IMR-90 (cell line): ENCODE results near the gene CAAP1. TPM values are rescaled to one million over a fixed set of nuclear protein-coding genes. Genes with fewer than 3 reads are reported as not detected.

Experiments used
- ATAC-seq: fragments of 200-7000 bp; cut with Tn5 transposase; 2 replicates; pipeline ENCODE4 v1.9.1; 2020; ENCODE audit warnings: low read depth, mild to moderate bottlenecking, moderate library complexity
- BruUV-seq: library from RNA; stranded (reverse); fragments of 400-500 nt; replicated peaks from 2 replicates; lab custom pipeline; 2021; lab: Mats Ljungman, UMichigan
- CTCF ChIA-PET: fragments of 300-600 bp; formaldehyde crosslinking; extraction: SDS; loops from one replicate; lab custom pipeline; 2021; ENCODE audit warnings: antibody characterized with exemption; lab: Yijun Ruan, JAX
- POLR2A ChIA-PET: fragments of 300-600 bp; sonication (Branson Sonifier 250); formaldehyde crosslinking; loops from one replicate; lab custom pipeline; 2022; ENCODE audit warnings: antibody characterized with exemption; ENCODE audit not compliant: unreplicated experiment; lab: Charles Lee
- DNase-seq: peaks from one replicate; pipeline ENCODE4 v3.0.0; 2013
- H2AFZ ChIP-seq: replicated peaks from 2 replicates; pipeline ENCODE3; 2013; ENCODE audit warnings: low read length, mild to moderate bottlenecking; ENCODE audit not compliant: poor library complexity
- H2AK5ac ChIP-seq: 2 replicates; pipeline ENCODE4 v1.6.1; 2013; ENCODE audit warnings: low read depth, low read length, inconsistent platforms
- H2AK9ac ChIP-seq: replicated peaks from 2 replicates; pipeline ENCODE3; 2013; ENCODE audit warnings: mild to moderate bottlenecking, low read depth, low read length, moderate library complexity; ENCODE audit not compliant: poor library complexity
- H2BK120ac ChIP-seq: 2 replicates; pipeline ENCODE4 v1.6.1; 2013; ENCODE audit warnings: low read depth, low read length, inconsistent platforms
- H2BK15ac ChIP-seq: 3 replicates; pipeline ENCODE4 v1.6.1; 2013; ENCODE audit warnings: low read depth, low read length, inconsistent platforms
- H2BK20ac ChIP-seq: 2 replicates; pipeline ENCODE4 v1.6.1; 2013; ENCODE audit warnings: low read depth, mild to moderate bottlenecking, inconsistent platforms, low read length, moderate library complexity
- H2BK5ac ChIP-seq: 2 replicates; pipeline ENCODE4 v1.6.1; 2013; ENCODE audit warnings: mild to moderate bottlenecking, low read depth, low read length, inconsistent platforms; ENCODE audit not compliant: poor library complexity, severe bottlenecking
- H3K14ac ChIP-seq: replicated peaks from 2 replicates; pipeline ENCODE4 v1.6.1; 2013; ENCODE audit warnings: low read depth, low read length, inconsistent platforms
- H3K18ac ChIP-seq: 2 replicates; pipeline ENCODE4 v1.6.1; 2013; ENCODE audit warnings: low read depth, low read length, control low read depth
- H3K23ac ChIP-seq: 2 replicates; pipeline ENCODE4 v1.6.1; 2013; ENCODE audit warnings: low read depth, low read length, inconsistent platforms
- H3K27ac ChIP-seq: 2 replicates; pipeline ENCODE4 v1.5.1; 2013; ENCODE audit warnings: mild to moderate bottlenecking, control low read depth, low read length; ENCODE audit not compliant: insufficient read depth
- H3K27me3 ChIP-seq: 2 replicates; pipeline ENCODE4 v1.6.1; 2013; ENCODE audit warnings: low read length; ENCODE audit not compliant: control insufficient read depth, insufficient read depth
- H3K36me3 ChIP-seq: 2 replicates; pipeline ENCODE4 v1.6.1; 2013; ENCODE audit warnings: low read length, mixed read lengths; ENCODE audit not compliant: control insufficient read depth, insufficient read depth
- H3K4ac ChIP-seq: 2 replicates; pipeline ENCODE4 v1.6.1; 2013; ENCODE audit warnings: low read depth, low read length, inconsistent platforms
- H3K4me1 ChIP-seq: 2 replicates; pipeline ENCODE4 v1.6.1; 2013; ENCODE audit warnings: low read length, mixed read lengths; ENCODE audit not compliant: control insufficient read depth, insufficient read depth
- H3K4me2 ChIP-seq: 2 replicates; pipeline ENCODE4 v1.6.1; 2013; ENCODE audit warnings: low read depth, mild to moderate bottlenecking, control low read depth, low read length, moderate library complexity
- H3K4me3 ChIP-seq: 2 replicates; pipeline ENCODE4 v1.5.1; 2013; ENCODE audit warnings: low read depth, mild to moderate bottlenecking, control low read depth, low read length, moderate library complexity; ENCODE audit not compliant: insufficient read depth
- H3K56ac ChIP-seq: 2 replicates; pipeline ENCODE4 v1.6.1; 2013; ENCODE audit warnings: low read length, inconsistent platforms; ENCODE audit not compliant: insufficient read depth; ENCODE audit errors: extremely low read depth
- H3K79me1 ChIP-seq, 2 experiments: 2 replicates each; pipeline ENCODE4 v1.6.1; 2013; ENCODE audit warnings: low read length in 2 of 2, inconsistent platforms in 1 of 2, low read depth in 1 of 2
- H3K9ac ChIP-seq: 2 replicates; pipeline ENCODE4 v1.6.1; 2013; ENCODE audit warnings: low read depth, low read length, control low read depth
- H3K9me1 ChIP-seq: 2 replicates; pipeline ENCODE4 v1.6.1; 2013; ENCODE audit warnings: low read length, inconsistent platforms; ENCODE audit not compliant: insufficient read depth
- H3K9me3 ChIP-seq: 2 replicates; pipeline ENCODE4 v1.6.1; 2013; ENCODE audit warnings: low read length; ENCODE audit not compliant: control insufficient read depth, insufficient read depth
- H4K20me1 ChIP-seq: 2 replicates; pipeline ENCODE4 v1.6.1; 2013; ENCODE audit warnings: low read length, inconsistent platforms; ENCODE audit not compliant: insufficient read depth
- H4K5ac ChIP-seq: 2 replicates; pipeline ENCODE4 v1.6.1; 2013; ENCODE audit warnings: mild to moderate bottlenecking, low read depth, low read length, control low read depth
- H4K8ac ChIP-seq, 2 experiments: 2 replicates each; pipeline ENCODE4 v1.6.1; 2013; ENCODE audit warnings: low read depth in 2 of 2, low read length in 2 of 2, control low read depth in 1 of 2, inconsistent platforms in 1 of 2
- H4K91ac ChIP-seq: 2 replicates; pipeline ENCODE4 v1.6.1; 2013; ENCODE audit warnings: low read depth, low read length, inconsistent platforms; ENCODE audit not compliant: insufficient read depth
- BHLHE40 ChIP-seq: fragments of 150-350 bp; IDR thresholded peaks from 2 replicates; pipeline ENCODE4 v1.6.1; 2016; ENCODE audit warnings: mild to moderate bottlenecking, low read depth, low read length
- CEBPB ChIP-seq: IDR thresholded peaks from 2 replicates; pipeline ENCODE4 v1.6.1; 2012; ENCODE audit warnings: low read depth, low read length, improper control_type of control experiment
- CHD1 ChIP-seq: IDR thresholded peaks from 2 replicates; pipeline ENCODE4 v1.6.1; 2012; ENCODE audit warnings: low read depth, low read length, improper control_type of control experiment
- CTCF ChIP-seq: conservative IDR thresholded peaks from 2 replicates; pipeline ENCODE4 v1.5.1; 2012; ENCODE audit warnings: mild to moderate bottlenecking, low read depth, low read length, improper control_type of control experiment
- ELK1 ChIP-seq: fragments of 150-350 bp; IDR thresholded peaks from 2 replicates; pipeline ENCODE4 v1.6.1; 2016; ENCODE audit warnings: low read depth, mild to moderate bottlenecking, low read length, moderate library complexity, borderline replicate concordance
- FOS ChIP-seq: fragments of 150-350 bp; IDR thresholded peaks from 2 replicates; pipeline ENCODE4 v1.6.1; 2016; ENCODE audit warnings: low read depth, low read length
- MAFK ChIP-seq: IDR thresholded peaks from 2 replicates; pipeline ENCODE4 v1.6.1; 2012; ENCODE audit warnings: low read depth, low read length, improper control_type of control experiment
- MAZ ChIP-seq: IDR thresholded peaks from 2 replicates; pipeline ENCODE4 v1.6.1; 2012; ENCODE audit warnings: low read depth, mild to moderate bottlenecking, low read length, improper control_type of control experiment, moderate library complexity, borderline replicate concordance
- MXI1 ChIP-seq: IDR thresholded peaks from 2 replicates; pipeline ENCODE4 v1.6.1; 2012; ENCODE audit warnings: low read depth, mild to moderate bottlenecking, low read length, moderate library complexity, borderline replicate concordance
- NFE2L2 ChIP-seq: fragments of 150-350 bp; IDR thresholded peaks from 2 replicates; pipeline ENCODE4 v1.6.1; 2016; ENCODE audit warnings: low read depth, mild to moderate bottlenecking, low read length
- POLR2A ChIP-seq: IDR thresholded peaks from 2 replicates; pipeline ENCODE4 v1.6.1; 2012; ENCODE audit warnings: mild to moderate bottlenecking, low read depth, low read length
- RAD21 ChIP-seq: IDR thresholded peaks from 2 replicates; pipeline ENCODE4 v1.6.1; 2012; ENCODE audit warnings: low read length, improper control_type of control experiment
- RCOR1 ChIP-seq: IDR thresholded peaks from 2 replicates; pipeline ENCODE4 v1.6.1; 2012; ENCODE audit warnings: mild to moderate bottlenecking, low read length, improper control_type of control experiment; ENCODE audit not compliant: insufficient replicate concordance
- RFX5 ChIP-seq: IDR thresholded peaks from 2 replicates; pipeline ENCODE4 v1.8.0; 2012; ENCODE audit warnings: low read depth, mild to moderate bottlenecking, low read length, moderate library complexity
- SMC3 ChIP-seq: fragments of 150-350 bp; IDR thresholded peaks from 2 replicates; pipeline ENCODE4 v1.6.1; 2016; ENCODE audit warnings: low read depth, mild to moderate bottlenecking, antibody characterized with exemption, low read length, moderate library complexity
- USF2 ChIP-seq: fragments of 150-350 bp; IDR thresholded peaks from 2 replicates; pipeline ENCODE4 v1.6.1; 2017; ENCODE audit warnings: mild to moderate bottlenecking, antibody characterized with exemption, low read length, low read depth
- WGBS, 2 experiments: methylation state at CpG; one replicate each; pipeline versions ENCODE4 v1.1.5 to v1.1.7; 2013; ENCODE audit warnings: missing lambda C conversion rate in 2 of 2; ENCODE audit not compliant: insufficient read length in 1 of 2; ENCODE audit errors: extremely low coverage in 2 of 2; 5-methylcytosine and 5-hydroxymethylcytosine counted together
- dilution Hi-C: fragments of 300-500 bp; cut with HindIII; formaldehyde crosslinking; loops from one replicate; pipeline ENCODE4 v1.14.3; 2018; ENCODE audit warnings: low sequenced_read_pairs; ENCODE audit not compliant: unreplicated experiment
- in situ Hi-C: fragments of 300-500 bp; cut with MboI; formaldehyde crosslinking; loops from 3 replicates; pipeline ENCODE4 v1.14.3; 2019; ENCODE audit warnings: low sequenced_read_pairs, inconsistent platforms, mixed read lengths
- intact Hi-C: fragments of 100-400 bp; cut with micrococcal nuclease; formaldehyde crosslinking; loops from 2 replicates; pipeline ENCODE4 v1.10.0; 2022
- polyA plus RNA-seq, 3 experiments: library from polyadenylated mRNA; depleted of rRNA; stranded (reverse); fragments of >200 nt; gene quantifications; 2 replicates each; pipeline ENCODE4 v1.2.3, GENCODE V29; 2012; ENCODE audit warnings: low replicate concordance in 1 of 3
- total RNA-seq: library from RNA; depleted of rRNA; stranded (reverse); fragments of >200 nt; gene quantifications from 2 replicates; pipeline ENCODE4 v1.2.3, GENCODE V29; 2012

Gene CAAP1
- total and polyA plus RNA-seq, 2 of the 4 experiments (the other 2 are of a cell fraction), result 6.1 to 9.0 TPM

GRCh38 chr9:26807161-26807560 is 85.4 kb downstream of the CAAP1 start:
- intact Hi-C loops (no loop called here), dilution Hi-C loops (no loop called here), in situ Hi-C loops (no loop called here)
- ATAC-seq (no peak), DNase-seq (no peak)
- Histone ChIP-seq H2BK120ac (no peak overlapping the region), H2BK20ac (no peak overlapping the region), H3K27ac (no peak overlapping the region), H3K9ac (no peak overlapping the region), H3K4me1 (no peaks in the 10 kb centered on the region), H3K36me3 (no peaks in the 10 kb centered on the region), H2AK9ac (no peak overlapping the region), H4K91ac (no peak overlapping the region), H3K4ac (no peak overlapping the region), H3K56ac (no peak overlapping the region), H2AK5ac (no peak overlapping the region), H2BK5ac (no peak overlapping the region), H3K18ac (no peak overlapping the region), H3K14ac (no peak overlapping the region), H3K9me3 (no peaks in the 10 kb centered on the region), H3K79me1 (no peaks in the 10 kb centered on the region), H3K4me2 (no peak overlapping the region), H3K4me3 (no peak overlapping the region), H4K5ac (no peak overlapping the region), H3K27me3 (no peaks in the 10 kb centered on the region), H4K8ac (no peak overlapping the region), H3K9me1 (no peaks in the 10 kb centered on the region), H3K23ac (no peak overlapping the region), H2AFZ (no peak overlapping the region), H2BK15ac (no peak overlapping the region), H4K20me1 (no peaks in the 10 kb centered on the region)
- POLR2A ChIA-PET, result no interaction called here
- no CpG with 5 or more reads among the region's 5 CpGs for WGBS, 2 experiments
- TF ChIP-seq CTCF (no peak), CEBPB (no peak), MAFK (no peak), BHLHE40 (no peak), NFE2L2 (no peak), FOS (no peak), RAD21 (no peak), RCOR1 (no peak), USF2 (no peak), RFX5 (no peak), MAZ (no peak), ELK1 (no peak), SMC3 (no peak), CHD1 (no peak), MXI1 (no peak), POLR2A (no peak)
- CTCF ChIA-PET, result no interaction called here
- BruUV-seq, result no TSS peak
